Mucosa of descending colon (tissue), 3 donors: ENCODE results near the gene TMC8. TPM values are rescaled to one million over a fixed set of nuclear protein-coding genes. Genes with fewer than 3 reads are reported as not detected.
A peak's percentile ranks its signal among the peaks of the same experiment; 100 is the strongest.

ENCODE experiments used
- ATAC-seq: fragments of 200-7000 bp; cut with Tn5 transposase; one replicate; pipeline ENCODE4 v1.9.1; 2020; ENCODE audit warnings: mild to moderate bottlenecking, moderate library complexity
- DNase-seq, 3 donors: peaks; one replicate each; pipeline ENCODE4 v3.0.0-alpha.2; 2020
- H3K36me3 ChIP-seq: fragments of 200-600 bp; one replicate; pipeline ENCODE4 v1.8.0; 2021; ENCODE audit warnings: low read depth, mild to moderate bottlenecking
- H3K4me1 ChIP-seq: fragments of 200-600 bp; one replicate; pipeline ENCODE4 v1.8.0; 2021; ENCODE audit warnings: low read depth, mild to moderate bottlenecking
- H3K4me3 ChIP-seq: fragments of 200-600 bp; one replicate; pipeline ENCODE4 v1.8.0; 2021; ENCODE audit warnings: mild to moderate bottlenecking
- H3K9me3 ChIP-seq: fragments of 200-600 bp; one replicate; pipeline ENCODE4 v1.8.0; 2021; ENCODE audit warnings: mild to moderate bottlenecking
- intact Hi-C, 2 donors: fragments of 100-400 bp; cut with DNase I in 1 of 2; cut with micrococcal nuclease in 1 of 2; formaldehyde crosslinking; loops; one replicate each; pipeline versions ENCODE4 v1.11.0 to v1.11.1; 2022; cut with DNase I, micrococcal nuclease
- total RNA-seq, 3 donors: library from RNA; stranded (reverse); fragmentation: NEBNext Ultra II Directional in 2 of 3; extraction: Animal tissue kit (Norgen Biotek cat#: 25700) in 2 of 3; gene quantifications; one replicate each; pipeline versions ENCODE4 v1.2.1 to v1.2.4, GENCODE V29; 2021 to 2023
- TF ChIP-seq, protein P1 (sequence below): fragments of 200-600 bp; IDR thresholded peaks from one replicate; pipeline ENCODE4 v1.8.0; 2022; ENCODE audit warnings: antibody characterized with exemption, mild to moderate bottlenecking
- donor health status: DM: no; HTN: no; CAD: no; lungs with moderate emphysema.
- donor health status: DM: no; HTN: no; CAD: no.
- donor health status: DM: no; HTN: yes; CAD: no.

The TMC8 gene
- total RNA-seq, 3 donors from 2014 or later, result 6.0 to 11.4 (median 8.5) TPM

DNA sequence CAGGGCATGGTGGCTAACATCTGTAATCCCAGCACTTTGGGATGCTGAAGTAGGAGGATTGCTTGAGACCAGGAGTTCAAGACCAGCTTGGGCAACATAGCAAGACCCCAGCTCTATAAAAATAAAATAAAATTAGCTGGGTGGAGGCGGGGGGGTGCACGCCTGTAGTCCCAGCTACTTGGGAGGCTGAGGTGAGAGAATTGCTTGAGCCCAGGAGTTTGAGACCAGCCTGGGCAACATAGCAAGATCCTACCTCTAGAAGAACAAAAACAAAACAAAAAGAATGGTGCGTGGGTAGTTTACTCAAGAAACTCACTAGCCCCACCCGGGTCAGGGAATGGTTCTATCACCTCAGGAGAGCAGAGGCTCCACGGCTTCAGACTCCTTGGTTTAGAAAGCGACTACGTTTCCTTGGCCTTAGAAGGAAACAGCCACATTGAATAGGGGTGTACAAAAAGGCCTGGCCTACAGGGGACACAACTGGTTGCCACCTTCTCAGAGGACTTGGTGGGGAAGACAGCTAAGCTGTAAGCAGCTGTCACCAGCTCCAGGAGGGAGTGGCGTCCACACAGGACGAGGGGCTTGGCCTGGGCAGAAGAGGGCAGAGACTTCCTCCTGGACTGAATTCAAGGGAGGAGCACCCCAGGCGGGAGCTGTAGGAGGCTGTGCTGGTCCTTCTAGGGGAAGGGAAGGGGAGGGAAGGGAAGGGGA is 55.6 kb downstream of the TMC8 start:
- intact Hi-C loops, result loop anchor here in 1 of 2 donors (5.0 kb wide), 1 partner anchor 74 kb away; no protein-coding TSS in a partner anchor
- Histone ChIP-seq H3K36me3 (no peaks in the 10 kb centered on the region), H3K4me1 (peaks cover 5% of the 10 kb centered on the region), H3K9me3 (no peaks in the 10 kb centered on the region), H3K4me3 (no peak overlapping the region)
- peak; percentile 73 to 86 (median 81) for DNase-seq
- TF ChIP-seq, protein P1, sequence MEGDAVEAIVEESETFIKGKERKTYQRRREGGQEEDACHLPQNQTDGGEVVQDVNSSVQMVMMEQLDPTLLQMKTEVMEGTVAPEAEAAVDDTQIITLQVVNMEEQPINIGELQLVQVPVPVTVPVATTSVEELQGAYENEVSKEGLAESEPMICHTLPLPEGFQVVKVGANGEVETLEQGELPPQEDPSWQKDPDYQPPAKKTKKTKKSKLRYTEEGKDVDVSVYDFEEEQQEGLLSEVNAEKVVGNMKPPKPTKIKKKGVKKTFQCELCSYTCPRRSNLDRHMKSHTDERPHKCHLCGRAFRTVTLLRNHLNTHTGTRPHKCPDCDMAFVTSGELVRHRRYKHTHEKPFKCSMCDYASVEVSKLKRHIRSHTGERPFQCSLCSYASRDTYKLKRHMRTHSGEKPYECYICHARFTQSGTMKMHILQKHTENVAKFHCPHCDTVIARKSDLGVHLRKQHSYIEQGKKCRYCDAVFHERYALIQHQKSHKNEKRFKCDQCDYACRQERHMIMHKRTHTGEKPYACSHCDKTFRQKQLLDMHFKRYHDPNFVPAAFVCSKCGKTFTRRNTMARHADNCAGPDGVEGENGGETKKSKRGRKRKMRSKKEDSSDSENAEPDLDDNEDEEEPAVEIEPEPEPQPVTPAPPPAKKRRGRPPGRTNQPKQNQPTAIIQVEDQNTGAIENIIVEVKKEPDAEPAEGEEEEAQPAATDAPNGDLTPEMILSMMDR, result no peak
- peak; percentile 72 for ATAC-seq

DNA sequence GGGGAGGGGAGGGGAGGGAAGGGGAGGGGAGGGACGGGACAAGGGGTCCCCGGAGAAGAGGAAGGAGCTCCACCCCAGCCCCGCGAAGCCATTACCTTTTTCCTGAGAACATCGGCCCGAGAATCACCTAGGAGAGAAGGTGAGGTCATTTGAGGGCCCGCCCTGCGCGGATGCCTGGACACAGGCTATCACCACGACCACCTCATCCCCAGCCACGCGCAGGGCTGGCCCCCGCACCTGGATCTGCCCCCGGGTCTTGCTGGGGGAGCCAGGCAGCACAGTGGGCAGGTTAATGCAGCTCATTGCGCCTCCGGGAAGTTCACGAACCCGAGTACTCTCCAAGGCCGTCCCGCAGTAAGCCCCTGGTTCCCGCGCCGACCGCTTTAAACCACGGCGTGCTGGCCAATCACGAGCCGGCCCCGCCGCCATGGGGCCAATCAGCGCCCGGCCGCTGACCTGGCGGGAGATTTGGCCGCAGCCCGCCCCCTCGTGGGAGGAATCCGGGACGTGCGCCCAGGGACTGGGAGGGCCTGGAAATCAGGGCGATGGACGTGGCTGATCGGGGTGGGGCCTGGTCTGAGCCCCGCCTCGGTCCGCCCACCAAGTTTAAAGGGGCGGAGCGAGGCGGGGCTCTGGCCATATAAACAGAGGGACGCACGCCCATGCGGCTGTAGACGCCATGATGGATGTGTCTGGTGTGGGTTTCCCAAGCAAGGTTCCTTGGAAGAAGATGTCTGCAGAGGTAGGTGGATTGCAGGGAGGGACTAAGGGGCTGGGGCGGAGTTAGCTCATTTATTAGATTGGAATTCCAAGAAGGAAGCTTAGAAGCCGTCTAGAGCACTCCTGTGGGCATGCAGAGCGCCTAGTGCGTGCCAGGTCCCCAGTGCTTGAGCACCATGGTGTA is 56.4 kb downstream of the TMC8 start, which contains the start of the genes AFMID and TK1:
TSS of gene AFMID (plus strand) at position 671 of the 904 bp plus-strand sequence. CDS start at position 680, 9 bp downstream.
TSS of gene TK1 (minus strand) at position 361 of the 904 bp plus-strand sequence. CDS start at position 303, 58 bp downstream.
- Histone ChIP-seq H3K36me3 (no peaks in the 10 kb centered on the region), H3K4me3 (peak within 1 kb of the TSS; percentile 24), H3K4me1 (peaks cover 5% of the 10 kb centered on the region), H3K9me3 (no peaks in the 10 kb centered on the region)
- peak; percentile 96 to 100 (median 97) for DNase-seq
- intact Hi-C loops, result loop anchor here in 1 of 2 donors (5.0 kb wide), 1 partner anchor 75 kb away; no protein-coding TSS in a partner anchor
- TF ChIP-seq, protein P1, result peak; percentile 75
- ATAC-seq, result peak; percentile 92

Other genes starting within 250 kb of the TMC8 start
- gene TNRC6C, start 172.1 kb upstream of the TMC8 start, total RNA-seq, result 10 to 100 TPM; 13.7 to 32.6 (median 20.7) TPM
- gene TMC6, start 2.0 kb upstream of the TMC8 start, total RNA-seq, result 100 to 1,000 TPM in 2 of 3 donors, 10 to 100 TPM in 1; 53.8 to 108 (median 105) TPM
- not detected for gene C17orf99, start 15.6 kb downstream of the TMC8 start, total RNA-seq
- gene SYNGR2, start 37.8 kb downstream of the TMC8 start, total RNA-seq, result 100 to 1,000 TPM in 2 of 3 donors, 10 to 100 TPM in 1; 90.4 to 202 (median 196) TPM
- gene TK1, start 56.3 kb downstream of the TMC8 start, total RNA-seq, result 10 to 100 TPM in 2 of 3 donors, 1 to 10 TPM in 1; 8.9 to 46.5 (median 10.2) TPM
- gene AFMID, start 56.6 kb downstream of the TMC8 start, total RNA-seq, result 10 to 100 TPM; 14.2 to 39.9 (median 27.9) TPM
- 10 to 100 TPM in 1 of 3 donors, 1 to 10 TPM in 2; 2.4 to 22.4 (median 4.7) TPM for gene BIRC5, start 83.5 kb downstream of the TMC8 start, total RNA-seq
- not detected for gene TMEM235, start 100.9 kb downstream of the TMC8 start, total RNA-seq
- 10 to 100 TPM; 21.9 to 41.3 (median 23.2) TPM for gene SOCS3, start 229.3 kb downstream of the TMC8 start, total RNA-seq
- gene PGS1, start 247.9 kb downstream of the TMC8 start, total RNA-seq, result 10 to 100 TPM; 36.2 to 54.3 (median 48.8) TPM